Measurements from ENCODE around the gene CTTN.

The CTTN gene

GRCh38 chr11:70420496-70420895, 22.2 kb downstream of the CTTN start:
- peak in 1 of 2 donors; percentile 20 for DNase-seq (ENCODE audit: low read depth in 2 of 2)
- no peak overlapping the region for H3K4me3 ChIP-seq (replicated peaks in 1 of 2; ENCODE audit: low read depth in 2 of 2, low read length in 2 of 2)
- TF ChIP-seq CTCF (IDR thresholded peaks at IDR 0.05; ENCODE audit: low read depth, low read length) = no peak

- DNase-seq (ENCODE audit: low read depth in 2 of 2) = no peak
- H3K4me3 ChIP-seq (replicated peaks in 1 of 2; ENCODE audit: low read depth in 2 of 2, low read length in 2 of 2) = no peak overlapping the region
- no peak for TF ChIP-seq CTCF (IDR thresholded peaks at IDR 0.05; ENCODE audit: low read depth, low read length)
Measured at GRCh38 chr11:70421123-70421522, 22.8 kb downstream of the CTTN start.

- DNase-seq (ENCODE audit: low read depth in 2 of 2) = no peak
- H3K4me3 ChIP-seq (replicated peaks in 1 of 2; ENCODE audit: low read depth in 2 of 2, low read length in 2 of 2) = no peak overlapping the region
- TF ChIP-seq CTCF (IDR thresholded peaks at IDR 0.05; ENCODE audit: low read depth, low read length) = no peak
Measured at GRCh38 chr11:70422692-70423522, 24.6 kb downstream of the CTTN start.

DNA sequence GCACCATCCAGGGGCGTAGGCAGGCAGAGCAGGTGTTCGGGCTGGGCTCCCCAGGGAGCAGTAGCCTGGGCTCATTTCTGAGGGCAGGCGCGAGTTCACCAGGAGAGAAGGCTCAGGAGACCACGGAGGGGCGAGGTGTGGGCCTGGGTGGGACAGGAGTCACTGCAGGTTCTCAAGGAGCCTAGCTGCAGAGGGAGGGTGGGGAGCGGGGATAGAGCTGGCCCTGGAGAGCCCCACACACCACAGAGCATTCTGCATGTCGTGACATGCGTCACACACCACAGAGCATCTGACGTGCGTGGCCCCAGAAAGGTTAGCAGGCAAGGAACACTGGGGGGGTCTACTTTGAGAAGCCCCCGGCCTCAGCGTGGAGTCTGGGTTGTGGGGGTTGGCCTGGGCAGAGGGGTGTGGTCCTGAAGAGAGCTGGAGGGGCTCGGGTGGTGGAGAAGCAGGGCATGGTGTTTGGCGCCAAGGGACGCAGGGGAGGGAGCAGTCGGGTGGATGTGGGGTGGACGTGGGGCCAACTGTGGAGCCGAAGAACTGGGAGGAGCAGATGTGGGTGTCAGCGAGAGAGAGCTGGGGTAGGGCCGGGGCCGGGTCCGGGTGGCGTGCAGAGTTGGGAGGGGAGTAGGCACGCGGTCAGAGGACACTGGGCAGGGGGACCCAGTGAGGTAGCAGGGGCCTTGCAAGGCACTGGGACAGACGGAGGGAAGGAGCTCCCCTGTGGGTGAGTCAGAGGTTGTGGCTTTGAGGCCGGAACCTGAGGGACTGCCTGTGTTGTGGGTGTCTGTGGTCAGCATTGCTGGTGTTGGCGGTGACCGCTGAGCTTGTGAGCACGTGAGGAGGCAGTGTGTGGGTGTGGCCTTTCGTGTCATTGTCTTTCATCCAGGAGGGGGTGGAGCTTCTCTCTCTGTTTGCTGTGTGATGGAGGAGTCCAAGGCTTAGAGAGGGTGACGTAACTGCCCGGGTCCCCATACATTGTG, 25.5 kb downstream of the CTTN start:
- DNase-seq (ENCODE audit: low read depth in 2 of 2) = peak; percentile 76 to 92
- no peak overlapping the region for H3K4me3 ChIP-seq (replicated peaks in 1 of 2; ENCODE audit: low read depth in 2 of 2, low read length in 2 of 2)
- no peak for TF ChIP-seq CTCF (IDR thresholded peaks at IDR 0.05; ENCODE audit: low read depth, low read length)

- H3K4me3 ChIP-seq (replicated peaks in 1 of 2; ENCODE audit: low read depth in 2 of 2, low read length in 2 of 2) = no peak overlapping the region
- no peak for TF ChIP-seq CTCF (IDR thresholded peaks at IDR 0.05; ENCODE audit: low read depth, low read length)
- no peak for DNase-seq (ENCODE audit: low read depth in 2 of 2)
Measured at GRCh38 chr11:70424765-70425344, 26.5 kb downstream of the CTTN start.

- H3K4me3 ChIP-seq (replicated peaks in 1 of 2; ENCODE audit: low read depth in 2 of 2, low read length in 2 of 2) = no peak overlapping the region
- DNase-seq (ENCODE audit: low read depth in 2 of 2) = no peak
- TF ChIP-seq CTCF (IDR thresholded peaks at IDR 0.05; ENCODE audit: low read depth, low read length) = no peak
Measured at GRCh38 chr11:70427436-70427835, 29.1 kb downstream of the CTTN start.

Data from cardiac fibroblast (primary cell).